Midbrain (tissue), 1 donor: ENCODE measurements around the gene MISP.
"Not testable (repeated sequence)": the region's sequence is repeated elsewhere in the genome, so short reads cannot be mapped to it uniquely, and the experiment has no call there.

ENCODE experiments used
- DNase-seq: peaks from one replicate; lab custom pipeline; 2025; lab: John Stamatoyannopoulos, UW

The MISP gene

GRCh38 chr19:725461-726089, 25.3 kb upstream of the MISP start:
- DNase-seq: no peak

- no peak for DNase-seq
These were observed 23.6 kb upstream of the MISP start for GRCh38 chr19:726993-727956.

GRCh38 chr19:728011-728410, 22.9 kb upstream of the MISP start:
- no peak for DNase-seq

GRCh38 chr19:729564-729963, 21.3 kb upstream of the MISP start:
- not testable (repeated sequence) for DNase-seq

GRCh38 chr19:729965-730668, 20.8 kb upstream of the MISP start:
- DNase-seq: no peak

GRCh38 chr19:731000-731399, 19.9 kb upstream of the MISP start:
- DNase-seq: no peak

- no peak for DNase-seq
These were observed 18.5 kb upstream of the MISP start for GRCh38 chr19:732148-733069.

GRCh38 chr19:734716-735115, 16.2 kb upstream of the MISP start:
- no peak for DNase-seq

GRCh38 chr19:736125-736524, 14.8 kb upstream of the MISP start:
- no peak for DNase-seq

GRCh38 chr19:737591-738093, 13.3 kb upstream of the MISP start:
- DNase-seq: no peak

- no peak for DNase-seq
These were observed 12.3 kb upstream of the MISP start for GRCh38 chr19:738509-739128.

- DNase-seq: no peak
These were observed 10.8 kb upstream of the MISP start for GRCh38 chr19:739998-740715.

- not testable (repeated sequence) for DNase-seq
These were observed 10.0 kb upstream of the MISP start for GRCh38 chr19:740816-741505.

- no peak for DNase-seq
These were observed 9.3 kb upstream of the MISP start for GRCh38 chr19:741506-742131.

- no peak for DNase-seq
These were observed 8.3 kb upstream of the MISP start for GRCh38 chr19:742540-743075.

- no peak for DNase-seq
These were observed 7.7 kb upstream of the MISP start for GRCh38 chr19:743168-743687.

- not testable (repeated sequence) for DNase-seq
These were observed 5.8 kb upstream of the MISP start for GRCh38 chr19:745138-745537.

- DNase-seq: no peak
These were observed 4.6 kb upstream of the MISP start for GRCh38 chr19:746208-746819.
